Ovary (tissue), 9 donors: ENCODE results near the gene EIF3F. TPM values are rescaled to one million over a fixed set of nuclear protein-coding genes. Genes with fewer than 3 reads are reported as not detected.

Source experiments
- DNase-seq, 5 donors: peaks; one replicate each; pipeline ENCODE4 v3.0.0-alpha.2; 2019 to 2020
- H3K27ac ChIP-seq, 2 donors: fragments of 200-600 bp; one replicate each; pipeline versions ENCODE4 v1.5.1 to v1.8.0; 2019 to 2022
- H3K27me3 ChIP-seq: fragments of 200-600 bp; one replicate; pipeline ENCODE4 v1.8.0; 2022
- H3K36me3 ChIP-seq: fragments of 200-600 bp; sonication (generic); one replicate; pipeline ENCODE4 v1.5.1; 2019
- H3K4me1 ChIP-seq: one replicate; pipeline ENCODE4 v1.8.1; 2013; ENCODE audit warnings: mild to moderate bottlenecking, moderate library complexity; ENCODE audit not compliant: insufficient read depth
- H3K4me3 ChIP-seq: fragments of 200-600 bp; sonication (generic); one replicate; pipeline ENCODE4 v1.5.1; 2017
- H3K9me3 ChIP-seq, 2 donors: fragments of 200-600 bp in 1 of 2; sonication (generic) in 1 of 2; one replicate each; pipeline versions ENCODE4 v1.5.1 to v1.8.1; 2013 to 2019; ENCODE audit warnings: mild to moderate bottlenecking in 1 of 2, moderate library complexity in 1 of 2
- CTCF ChIP-seq, 3 donors: fragments of 450-650 bp in 2 of 3; fragments of 200-600 bp in 1 of 3; IDR thresholded peaks; one replicate each; pipeline versions ENCODE4 v1.5.1 to v1.8.0; 2016 to 2022; ENCODE audit warnings: antibody characterized with exemption in 3 of 3, mild to moderate bottlenecking in 1 of 3
- EP300 ChIP-seq: sonication (generic); formaldehyde crosslinking; IDR thresholded peaks from one replicate; pipeline ENCODE4 v1.6.1; 2017; ENCODE audit warnings: antibody characterized with exemption
- POLR2A ChIP-seq: fragments of 450-650 bp; IDR thresholded peaks from one replicate; pipeline ENCODE4 v1.6.1; 2017; ENCODE audit warnings: antibody characterized with exemption, mild to moderate bottlenecking, moderate library complexity
- WGBS, 3 donors: extraction: QIAGEN DNeasy Blood & Tissue Kit in 1 of 3; methylation state at CpG; one replicate each; pipeline versions ENCODE4 v1.1.5 to v1.1.7; 2013 to 2017; 5-methylcytosine and 5-hydroxymethylcytosine counted together
- intact Hi-C, 4 donors: fragments of 100-400 bp; cut with DNase I; formaldehyde crosslinking; loops; one replicate each; pipeline versions ENCODE4 v1.11.0 to v1.15.1; 2022 to 2023
- polyA plus RNA-seq, 2 donors: library from polyadenylated mRNA; stranded (reverse); fragments of 200-250 nt in 1 of 2; fragments of 350-450 nt in 1 of 2; fragmentation: Illumina TruSeq in 1 of 2; extraction: RNeasy Lipid Tissue Mini Kit (QIAGEN cat#74804) in 1 of 2; gene quantifications; one replicate each; pipeline ENCODE4 v1.2.3, GENCODE V29; 2013 to 2014
- total RNA-seq, 7 donors: library from RNA; depleted of rRNA in 2 of 7; stranded (reverse); fragments of >200 nt in 2 of 7; fragmentation: NEBNext Ultra II Directional in 3 of 7; extraction: Animal tissue kit (Norgen Biotek cat#: 25700) in 3 of 7; gene quantifications; one replicate each; pipeline versions ENCODE4 v1.1.0 to v1.2.4, GENCODE V29; 2016 to 2023
- donor health status: DM: no; HTN: no; CAD: no; lungs with moderate emphysema.
- donor health status: DM: no; HTN: no; CAD: no.
- donor health status: Bipolar disorder and iron deficiency.
- donor health status: DM: yes; HTN: yes; CAD: no.
- donor health status: DM: no; HTN: no; CAD: no.
- donor health status: DM: yes; HTN: yes; CAD: no.

EIF3F gene
- total and polyA plus RNA-seq, 9 donors: 235 to 764 (median 328) TPM

- no peaks in the 10 kb centered on the region for H3K27me3 ChIP-seq
- DNase-seq: peak; percentile 87 to 92 (median 88)
- TF ChIP-seq CTCF (IDR thresholded peaks at IDR 0.05) (peak; percentile 80 to 92 (median 87)), EP300 (no peak)
- intact Hi-C loops: loop anchor here (2.0 to 5.0 kb wide), 4 partner anchors 39 to 59 kb away; partner anchors contain the start of gene TUB (in 2 of the 4)
- peaks cover 9% of the 10 kb centered on the region for H3K4me1 ChIP-seq
- no peak overlapping the region for H3K27ac ChIP-seq
- no peaks in the 10 kb centered on the region for H3K9me3 ChIP-seq
- no peaks in the 10 kb centered on the region for H3K36me3 ChIP-seq
- 48 to 50% (median 49%) methylated on average over 19 of the region's 19 CpGs for WGBS, 3 donors
- H3K4me3 ChIP-seq: no peak overlapping the region
Observed at GRCh38 chr11:8033305-8034105, 46.4 kb downstream of the EIF3F start.

DNA sequence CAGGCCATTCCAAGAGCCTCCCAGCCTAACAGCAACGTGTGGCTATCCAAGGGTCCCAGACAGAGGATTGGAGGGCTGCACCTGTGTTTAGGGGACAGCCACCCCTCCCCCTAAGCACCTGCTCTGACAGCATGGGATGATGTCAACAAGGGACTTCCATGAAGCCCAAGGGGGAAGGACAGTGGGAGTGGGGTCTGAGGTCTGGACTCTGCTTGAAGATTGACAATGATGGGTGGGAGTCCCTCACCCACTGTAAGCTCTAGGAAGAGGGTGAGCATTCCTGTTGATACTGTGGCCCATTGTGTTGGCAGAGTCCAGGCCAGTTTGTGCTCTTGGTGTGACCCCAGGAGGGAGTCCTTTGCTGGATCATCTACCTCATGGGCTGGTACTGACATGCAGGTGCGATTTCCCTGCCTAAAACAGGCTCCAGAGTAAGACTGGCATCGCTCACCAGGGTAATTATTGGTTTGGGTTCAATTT lies 47.0 kb downstream of the EIF3F start:
- Histone ChIP-seq H3K4me3 (no peak overlapping the region), H3K27ac (no peak overlapping the region), H3K36me3 (no peaks in the 10 kb centered on the region), H3K9me3 (no peaks in the 10 kb centered on the region), H3K4me1 (peaks cover 9% of the 10 kb centered on the region), H3K27me3 (no peaks in the 10 kb centered on the region)
- WGBS, 3 donors: 90 to 92% (median 90%) methylated on average over 3 of the region's 3 CpGs
- DNase-seq: peak in 1 of 5 donors; percentile 28
- TF ChIP-seq CTCF (IDR thresholded peaks at IDR 0.05) (no peak), EP300 (no peak), POLR2A (no peak)
- intact Hi-C loops: loop anchor here (5.0 kb wide), 3 partner anchors 38 to 58 kb away; partner anchors contain the start of gene TUB (in 2 of the 4)

DNA sequence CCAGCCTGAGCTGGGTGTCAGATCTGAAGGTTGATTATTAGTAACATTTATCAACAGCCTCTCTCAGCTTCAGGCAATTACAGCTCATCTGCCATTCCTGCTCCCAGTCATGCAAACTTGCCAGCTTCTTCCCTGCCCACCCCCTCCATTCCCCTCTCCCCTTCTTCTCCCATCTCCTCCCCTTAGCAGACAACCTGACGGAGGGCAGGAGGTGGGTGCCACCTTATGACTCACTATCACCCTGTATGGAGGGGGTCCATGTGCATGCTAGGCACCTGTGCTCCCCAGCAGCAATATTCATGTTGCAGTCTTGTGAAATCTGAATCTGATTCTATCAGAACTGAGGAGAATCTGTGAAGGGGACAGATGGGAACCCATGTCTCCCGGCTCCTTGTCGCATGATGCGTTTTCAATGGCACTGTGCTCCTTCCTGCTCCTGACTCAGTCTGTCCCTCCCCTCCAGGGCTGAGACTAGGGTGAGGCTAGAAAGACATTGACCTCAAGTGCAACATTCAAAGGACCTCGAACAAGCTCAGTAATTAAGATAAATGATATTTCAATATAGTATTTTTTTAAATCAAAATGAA lies 47.6 kb downstream of the EIF3F start:
- no peaks in the 10 kb centered on the region for H3K27me3 ChIP-seq
- H3K9me3 ChIP-seq: no peaks in the 10 kb centered on the region
- TF ChIP-seq POLR2A (no peak), EP300 (no peak), CTCF (IDR thresholded peaks at IDR 0.05) (no peak)
- no peak overlapping the region for H3K4me3 ChIP-seq
- H3K27ac ChIP-seq: no peak overlapping the region
- intact Hi-C loops: loop anchor here (5.0 kb wide), 3 partner anchors 38 to 58 kb away; partner anchors contain the start of gene TUB (in 2 of the 4)
- H3K36me3 ChIP-seq: no peaks in the 10 kb centered on the region
- peak in 1 of 5 donors; percentile 28 for DNase-seq
- H3K4me1 ChIP-seq: peaks cover 7% of the 10 kb centered on the region
- WGBS, 3 donors: 75 to 77% (median 77%) methylated on average over 5 of the region's 5 CpGs

DNA sequence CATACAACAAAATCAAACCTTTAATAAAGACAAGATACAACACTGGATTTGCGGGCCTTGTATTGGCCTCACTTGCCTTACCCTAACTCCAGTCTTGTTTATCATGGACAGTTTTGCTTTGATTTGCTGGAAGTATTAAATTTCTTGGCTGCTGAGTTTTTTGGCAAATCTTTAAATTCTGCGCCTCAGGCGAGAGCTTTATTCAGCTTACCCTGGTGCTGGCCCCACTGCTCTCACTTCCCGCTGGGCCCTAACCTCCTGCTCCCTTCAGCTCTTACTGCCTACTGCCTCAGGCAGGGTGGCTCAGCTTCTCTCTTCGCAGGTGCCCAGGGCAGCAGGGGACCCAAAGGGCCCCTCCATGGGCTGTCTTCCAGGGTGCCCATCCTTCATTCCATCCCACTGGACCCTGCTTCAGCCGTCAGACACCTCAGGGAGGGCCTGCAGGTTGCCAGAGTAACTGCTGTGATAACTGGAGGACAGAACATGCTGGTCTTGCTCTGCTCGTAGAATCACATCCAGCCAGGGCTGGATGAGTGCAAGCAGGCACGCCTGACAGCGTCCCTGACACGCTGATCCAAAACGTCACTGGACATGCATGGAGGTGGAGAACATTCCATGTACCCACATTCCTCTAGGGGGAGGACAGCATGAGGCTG lies 48.2 kb downstream of the EIF3F start:
- no peak overlapping the region for H3K4me3 ChIP-seq
- H3K27ac ChIP-seq: peak overlapping the region; percentile 14 to 17
- DNase-seq: peak in 3 of 5 donors; percentile 54 to 76 (median 60)
- no peaks in the 10 kb centered on the region for H3K9me3 ChIP-seq
- TF ChIP-seq EP300 (peak; percentile 45), CTCF (IDR thresholded peaks at IDR 0.05) (no peak), POLR2A (no peak)
- H3K4me1 ChIP-seq: peaks cover 1% of the 10 kb centered on the region
- 37 to 56% (median 45%) methylated on average over 11 of the region's 11 CpGs for WGBS, 3 donors
- intact Hi-C loops: no loop called here
- no peaks in the 10 kb centered on the region for H3K27me3 ChIP-seq
- no peaks in the 10 kb centered on the region for H3K36me3 ChIP-seq
